ENCODE results near the gene ELMOD3.
A peak's percentile ranks its signal among the peaks of the same experiment; 100 is the strongest.
"Not testable (repeated sequence)": the region's sequence is repeated elsewhere in the genome, so short reads cannot be mapped to it uniquely, and the experiment has no call there.

ELMOD3 gene

GRCh38 chr2:85371045-85371444 lies 16.5 kb downstream of the ELMOD3 start:
- no peak for DNase-seq (ENCODE audit: low read depth in 2 of 2)

GRCh38 chr2:85376291-85377065 lies 21.9 kb downstream of the ELMOD3 start:
- no peak for DNase-seq (ENCODE audit: low read depth in 2 of 2)

- no peak for DNase-seq (ENCODE audit: low read depth in 2 of 2)
Observed at GRCh38 chr2:85377083-85377482, 22.5 kb downstream of the ELMOD3 start.

GRCh38 chr2:85378257-85378656 lies 23.7 kb downstream of the ELMOD3 start:
- no peak for DNase-seq (ENCODE audit: low read depth in 2 of 2)

- no peak for DNase-seq (ENCODE audit: low read depth in 2 of 2)
Observed at GRCh38 chr2:85380048-85380447, 25.5 kb downstream of the ELMOD3 start.

GRCh38 chr2:85383151-85383550 lies 28.6 kb downstream of the ELMOD3 start:
- DNase-seq (ENCODE audit: low read depth in 2 of 2): not testable (repeated sequence)

GRCh38 chr2:85383850-85384249 lies 29.3 kb downstream of the ELMOD3 start:
- no peak for DNase-seq (ENCODE audit: low read depth in 2 of 2)

GRCh38 chr2:85385746-85386145 lies 31.2 kb downstream of the ELMOD3 start:
- DNase-seq (ENCODE audit: low read depth in 2 of 2): no peak

- no peak for DNase-seq (ENCODE audit: low read depth in 2 of 2)
Observed at GRCh38 chr2:85387754-85388153, 33.2 kb downstream of the ELMOD3 start.

GRCh38 chr2:85388878-85389538 lies 34.4 kb downstream of the ELMOD3 start:
- no peak for DNase-seq (ENCODE audit: low read depth in 2 of 2)

GRCh38 chr2:85390941-85391669 lies 36.5 kb downstream of the ELMOD3 start:
- DNase-seq (ENCODE audit: low read depth in 2 of 2): peak; percentile 47 to 52

- DNase-seq (ENCODE audit: low read depth in 2 of 2): no peak
Observed at GRCh38 chr2:85393836-85394235, 39.3 kb downstream of the ELMOD3 start.

- DNase-seq (ENCODE audit: low read depth in 2 of 2): no peak
Observed at GRCh38 chr2:85394261-85394681, 39.7 kb downstream of the ELMOD3 start.

- no peak for DNase-seq (ENCODE audit: low read depth in 2 of 2)
Observed at GRCh38 chr2:85394976-85395375, 40.4 kb downstream of the ELMOD3 start.

- DNase-seq (ENCODE audit: low read depth in 2 of 2): no peak
Observed at GRCh38 chr2:85395912-85396475, 41.4 kb downstream of the ELMOD3 start.

- no peak for DNase-seq (ENCODE audit: low read depth in 2 of 2)
Observed at GRCh38 chr2:85396531-85397470, 42.2 kb downstream of the ELMOD3 start.

GRCh38 chr2:85397925-85398331 lies 43.4 kb downstream of the ELMOD3 start:
- DNase-seq (ENCODE audit: low read depth in 2 of 2): no peak

GRCh38 chr2:85398426-85399182 lies 44.0 kb downstream of the ELMOD3 start:
- no peak for DNase-seq (ENCODE audit: low read depth in 2 of 2)

GRCh38 chr2:85399183-85399455 lies 44.5 kb downstream of the ELMOD3 start:
- no peak for DNase-seq (ENCODE audit: low read depth in 2 of 2)

GRCh38 chr2:85400023-85400422 lies 45.5 kb downstream of the ELMOD3 start:
- DNase-seq (ENCODE audit: low read depth in 2 of 2): no peak
